ENCODE data around the gene FBXO3. TPM values are rescaled to one million over a fixed set of nuclear protein-coding genes. Genes with fewer than 3 reads are reported as not detected.

Gene FBXO3
- total and polyA plus RNA-seq, 2 of the 8 experiments (the other 6 are each of a cell fraction or from before 2014, with no cell fraction given): 15.9 to 25.7 TPM

DNA sequence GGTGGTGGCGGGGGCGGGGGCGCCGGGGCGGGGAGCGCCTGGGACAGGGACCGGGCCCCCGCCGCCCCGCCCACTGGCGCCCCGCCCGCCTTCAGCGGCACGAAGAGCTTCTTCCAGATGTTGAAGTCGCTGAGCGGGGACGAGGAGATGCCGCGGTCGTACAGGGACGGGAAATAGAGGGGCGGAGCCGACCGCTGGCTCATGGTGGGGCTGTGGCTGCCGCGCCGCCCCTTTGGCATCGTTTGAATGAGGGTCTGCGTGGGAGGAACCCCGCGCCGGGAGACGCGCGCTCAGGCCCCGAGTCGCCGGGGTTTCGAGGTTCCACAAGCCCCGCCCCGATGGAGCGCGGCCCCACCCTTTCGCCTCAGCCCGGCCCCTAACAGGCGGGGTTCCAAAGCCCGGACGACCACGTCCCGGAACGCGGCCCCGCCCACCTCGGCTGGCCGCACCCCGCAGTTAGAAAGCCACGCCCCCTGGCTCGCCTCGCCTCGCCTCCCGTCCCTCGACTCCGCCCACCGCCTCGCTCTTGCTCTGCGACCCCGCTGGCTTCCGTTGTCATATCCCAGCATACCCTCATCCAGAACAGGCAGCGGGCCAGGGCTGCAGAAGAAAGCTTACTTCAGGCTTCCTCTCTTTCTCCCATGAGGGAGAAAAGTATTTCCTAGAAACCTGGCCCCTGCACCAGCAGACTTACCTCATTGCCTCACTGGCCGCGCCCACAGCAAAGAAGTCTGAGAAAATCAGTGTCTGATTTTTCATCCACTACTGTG lies 73.6 kb downstream of the FBXO3 start, which contains the start of gene C11orf91:
Gene C11orf91, minus strand, starts transcription at position 325 of the 770 bp plus-strand sequence. Its CDS starts 86 bp downstream, at position 239.
- no peaks in the 10 kb centered on the region for H3K79me1 ChIP-seq (ENCODE audit: low read depth, low read length)
- no peak within 1 kb of the TSS for H2BK15ac ChIP-seq (ENCODE audit: low read length)
- FAIRE-seq (no peak), DNase-seq (ENCODE audit: low read depth in 1 of 2, low spot score in 2 of 2) (peak; percentile 82 to 99)
- peak within 1 kb of the TSS; percentile 71 for H2AFZ ChIP-seq (ENCODE audit: low read length)
- H4K8ac ChIP-seq (ENCODE audit: extremely low read depth, insufficient read depth, low read length): peak within 1 kb of the TSS; percentile 70; the same call in 1 of the 2 replicates
- H3K27me3 ChIP-seq (replicated peaks in 1 of 4; ENCODE audit: control insufficient read depth in 3 of 4, extremely low read depth in 1 of 4, insufficient read depth in 3 of 4, low read length in 3 of 4): peaks cover 0 to 9% (median 3%) of the 10 kb centered on the region in 4 experiments; a peak in 4 of 7 replicates
- no peaks in the 10 kb centered on the region for H3K79me2 ChIP-seq (ENCODE audit: control insufficient read depth in 1 of 2, insufficient read depth in 2 of 2, low read length in 2 of 2)
- H3K9ac ChIP-seq (replicated peaks in 1 of 4; ENCODE audit: extremely low read depth in 1 of 4, low read depth in 3 of 4, low read length in 3 of 4): peak within 1 kb of the TSS in 2 of 4 experiments; percentile 43 to 59; a peak in 3 of 7 replicates
- POLR2A ChIA-PET (ENCODE audit: partially characterized antibody): interaction anchor here (0.6 to 2.8 kb wide), 10 partner anchors 9 to 98 kb away, joined by 3 to 9 read pairs (median 3); partner anchors contain the start of gene FBXO3
- H2BK20ac ChIP-seq (ENCODE audit: low read length): no peak within 1 kb of the TSS
- H4K20me1 ChIP-seq (replicated peaks in 1 of 2; ENCODE audit: control insufficient read depth in 1 of 2, insufficient read depth in 2 of 2, low read length in 2 of 2): no peaks in the 10 kb centered on the region
- no peak within 1 kb of the TSS; the same call in none of the 2 replicates for H3K18ac ChIP-seq (ENCODE audit: extremely low read depth, low read length)
- no peak within 1 kb of the TSS; the same call in 1 of the 2 replicates for H2BK12ac ChIP-seq (ENCODE audit: low read depth, low read length)
- peaks cover 0 to 7% (median 4%) of the 10 kb centered on the region in 4 experiments; a peak in 6 of 7 replicates for H3K4me1 ChIP-seq (replicated peaks in 1 of 4; ENCODE audit: control insufficient read depth in 3 of 4, insufficient read depth in 4 of 4, low read length in 3 of 4)
- H4K5ac ChIP-seq (ENCODE audit: insufficient read length, low read depth, low read length): peak within 1 kb of the TSS; percentile 8
- no peak within 1 kb of the TSS for H2BK5ac ChIP-seq (ENCODE audit: low read depth, low read length)
- no peak within 1 kb of the TSS for H3K14ac ChIP-seq (ENCODE audit: insufficient read length)
- no peaks in the 10 kb centered on the region for H3K9me3 ChIP-seq (ENCODE audit: insufficient read depth in 2 of 2, low read depth in 1 of 2, low read length in 1 of 2)
- CTCF ChIA-PET (ENCODE audit: partially characterized antibody): interaction anchor here (0.7 to 2.5 kb wide), 11 partner anchors 9 to 338 kb away, joined by 3 to 12 read pairs (median 3); no protein-coding TSS in a partner anchor
- peaks cover 0 to 2% (median 0%) of the 10 kb centered on the region in 4 experiments; a peak in 1 of 8 replicates for H3K36me3 ChIP-seq (ENCODE audit: control insufficient read depth in 2 of 4, insufficient read depth in 4 of 4, low read length in 3 of 4)
- H3K23ac ChIP-seq (ENCODE audit: insufficient read length): no peak within 1 kb of the TSS
- peak within 1 kb of the TSS; percentile 72 to 76 (median 74) for H3K4me3 ChIP-seq (ENCODE audit: extremely low read depth in 1 of 4, insufficient read depth in 2 of 4, low read depth in 3 of 4, low read length in 4 of 4)
- H3K23me2 ChIP-seq (ENCODE audit: low read depth, low read length): peaks cover 7% of the 10 kb centered on the region; the same call in 1 of the 2 replicates
- peak within 1 kb of the TSS; percentile 74 to 77 for H3K4me2 ChIP-seq (ENCODE audit: insufficient read depth in 1 of 2, low read depth in 2 of 2, low read length in 2 of 2)
- no peak within 1 kb of the TSS for H2AK5ac ChIP-seq (ENCODE audit: low read depth, low read length)
- H3K4ac ChIP-seq (replicated peaks; ENCODE audit: insufficient read length, low read depth, low read length): peak within 1 kb of the TSS; percentile 71
- no peak within 1 kb of the TSS for H3K56ac ChIP-seq (replicated peaks; ENCODE audit: insufficient read length, low read depth, low read length)
- no peak within 1 kb of the TSS for H2BK120ac ChIP-seq (replicated peaks; ENCODE audit: low read depth, low read length)
- peak within 1 kb of the TSS; percentile 64 for H4K91ac ChIP-seq (replicated peaks; ENCODE audit: insufficient read length, low read length)
- H3K27ac ChIP-seq (ENCODE audit: low read depth, low read length): no peak within 1 kb of the TSS; the same call in 1 of the 2 replicates
- WGBS, 2 experiments (ENCODE audit: extremely low coverage in 1 of 2, insufficient coverage in 1 of 2, insufficient read length in 1 of 2, insufficient replicate concordance in 2 of 2, low coverage in 1 of 2, low lambda C conversion rate in 2 of 2, missing lambda C conversion rate in 1 of 2): 5% methylated on average over 40 of the region's 72 CpGs; no CpG with 5 or more reads in 1 of the 2 experiments
- TF ChIP-seq CBX8 (IDR thresholded peaks at IDR 0.05; ENCODE audit: borderline replicate concordance, low read depth, low read length) (no peak), TAF1 (IDR thresholded peaks at IDR 0.05; ENCODE audit: low read depth, low read length) (peak; percentile 89), SIN3A (conservative IDR thresholded peaks at IDR 0.05 in 1 of 2, IDR thresholded peaks at IDR 0.05 in 1 of 2; ENCODE audit: low read depth in 1 of 2, low read length in 2 of 2) (0 out of 4 replicates have a peak, but pooled peaks of 1 of the 2 experiments have one; percentile 35), SUZ12 (IDR thresholded peaks at IDR 0.05; ENCODE audit: low read length) (no peak), GABPA (IDR thresholded peaks at IDR 0.05; ENCODE audit: borderline replicate concordance, insufficient read depth, low read length) (no peak)

All from H1 (cell line).